Suppressor macrophage treated with lipopolysaccharide for 4 hours (primary cell): Measurements from ENCODE around the gene TRPC4AP.

Experiments used
- DNase-seq: peaks from one replicate; pipeline ENCODE4 v3.0.0-alpha.2; 2020

Gene TRPC4AP, protein sequence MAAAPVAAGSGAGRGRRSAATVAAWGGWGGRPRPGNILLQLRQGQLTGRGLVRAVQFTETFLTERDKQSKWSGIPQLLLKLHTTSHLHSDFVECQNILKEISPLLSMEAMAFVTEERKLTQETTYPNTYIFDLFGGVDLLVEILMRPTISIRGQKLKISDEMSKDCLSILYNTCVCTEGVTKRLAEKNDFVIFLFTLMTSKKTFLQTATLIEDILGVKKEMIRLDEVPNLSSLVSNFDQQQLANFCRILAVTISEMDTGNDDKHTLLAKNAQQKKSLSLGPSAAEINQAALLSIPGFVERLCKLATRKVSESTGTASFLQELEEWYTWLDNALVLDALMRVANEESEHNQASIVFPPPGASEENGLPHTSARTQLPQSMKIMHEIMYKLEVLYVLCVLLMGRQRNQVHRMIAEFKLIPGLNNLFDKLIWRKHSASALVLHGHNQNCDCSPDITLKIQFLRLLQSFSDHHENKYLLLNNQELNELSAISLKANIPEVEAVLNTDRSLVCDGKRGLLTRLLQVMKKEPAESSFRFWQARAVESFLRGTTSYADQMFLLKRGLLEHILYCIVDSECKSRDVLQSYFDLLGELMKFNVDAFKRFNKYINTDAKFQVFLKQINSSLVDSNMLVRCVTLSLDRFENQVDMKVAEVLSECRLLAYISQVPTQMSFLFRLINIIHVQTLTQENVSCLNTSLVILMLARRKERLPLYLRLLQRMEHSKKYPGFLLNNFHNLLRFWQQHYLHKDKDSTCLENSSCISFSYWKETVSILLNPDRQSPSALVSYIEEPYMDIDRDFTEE

DNA sequence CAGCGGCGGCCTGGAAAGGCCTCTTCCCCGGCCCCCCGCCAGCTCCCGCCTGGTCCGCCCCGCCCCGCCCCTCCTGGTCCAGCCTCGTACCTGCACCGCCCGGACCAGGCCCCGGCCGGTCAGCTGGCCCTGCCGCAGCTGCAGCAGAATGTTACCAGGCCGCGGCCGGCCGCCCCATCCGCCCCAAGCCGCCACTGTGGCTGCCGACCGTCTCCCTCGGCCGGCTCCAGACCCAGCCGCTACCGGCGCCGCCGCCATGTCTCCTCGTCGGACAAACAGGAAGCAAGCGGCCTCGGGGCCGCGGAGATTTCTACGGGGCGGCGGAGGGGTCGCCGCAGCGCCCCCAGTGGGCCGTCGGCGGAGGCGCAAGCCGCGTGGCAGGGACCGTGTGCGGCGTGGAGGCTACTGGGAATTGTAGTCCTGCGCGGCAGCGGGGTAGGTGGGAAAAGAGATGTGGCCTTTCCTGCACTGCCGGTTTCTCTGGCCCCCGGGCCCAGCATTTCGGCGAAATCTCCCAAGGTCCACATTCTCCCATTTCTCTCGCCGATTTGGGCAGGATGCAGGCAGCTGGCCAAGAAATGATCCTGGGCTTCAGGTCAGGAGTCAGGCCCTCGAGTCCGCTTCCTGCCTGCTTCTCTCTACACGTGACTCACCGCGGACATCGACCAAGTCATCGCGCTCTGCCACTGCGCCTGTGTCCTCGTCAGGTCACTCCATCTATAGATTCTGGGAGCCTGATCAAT, at the start of gene TRPC4AP:
Gene TRPC4AP, minus strand, starts transcription at position 284 of the 743 bp plus-strand sequence. Its CDS starts 26 bp downstream, at position 258.
- DNase-seq = peak; percentile 95

DNA sequence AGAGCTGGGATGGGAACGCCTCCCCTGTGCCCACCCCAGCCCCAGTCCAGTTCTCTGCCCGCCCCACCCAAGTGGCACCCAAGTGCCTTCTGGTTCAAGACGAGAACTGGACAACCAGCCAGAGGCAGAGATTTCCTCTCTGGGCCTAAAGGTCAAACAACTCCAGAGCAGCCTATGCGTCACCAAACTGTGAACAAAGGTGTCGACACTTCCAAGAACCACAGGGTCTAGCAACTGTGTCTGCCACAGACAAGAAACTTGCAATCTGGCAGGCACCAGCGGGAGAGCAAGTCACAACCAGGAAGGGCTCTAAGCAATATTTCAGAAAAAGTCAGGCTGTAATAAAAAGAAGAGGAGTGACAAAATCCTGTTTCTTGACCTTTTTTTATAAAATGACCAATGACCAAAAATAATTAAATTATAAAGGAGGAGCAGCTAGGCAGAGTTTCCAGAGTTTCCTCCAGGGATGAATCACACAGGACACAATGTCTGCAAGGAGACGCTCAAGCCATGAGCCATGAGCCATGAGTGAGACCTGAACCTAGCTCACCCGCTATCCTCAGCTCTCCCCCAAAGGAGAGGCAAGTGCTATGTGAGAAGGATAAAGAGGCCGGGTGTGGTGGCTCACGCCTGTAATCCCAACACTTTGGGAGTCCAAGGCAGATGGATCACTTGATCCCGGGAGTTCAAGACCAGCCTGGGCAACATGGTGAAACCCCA, 43.4 kb upstream of the TRPC4AP start:
- DNase-seq = peak; percentile 40

DNA sequence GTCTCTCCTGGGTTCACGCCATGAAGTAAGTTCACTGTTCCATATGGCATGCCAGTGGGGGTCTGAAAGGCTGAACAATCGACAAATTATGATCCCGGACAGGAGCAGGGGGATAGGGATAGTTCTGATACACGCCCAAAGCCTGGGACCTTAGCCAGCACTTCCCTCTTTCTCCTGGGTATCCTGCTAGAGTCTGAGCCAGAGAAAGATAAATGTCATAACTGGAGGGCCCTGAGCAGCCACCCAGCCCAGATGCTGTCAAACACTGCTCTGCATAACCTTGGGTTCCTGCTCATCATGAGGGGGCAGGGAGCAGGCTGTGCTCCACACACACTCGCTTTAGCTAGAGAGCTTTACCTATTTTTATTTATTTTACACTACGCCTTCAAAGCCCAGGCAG, 42.3 kb upstream of the TRPC4AP start:
- DNase-seq = no peak

DNA sequence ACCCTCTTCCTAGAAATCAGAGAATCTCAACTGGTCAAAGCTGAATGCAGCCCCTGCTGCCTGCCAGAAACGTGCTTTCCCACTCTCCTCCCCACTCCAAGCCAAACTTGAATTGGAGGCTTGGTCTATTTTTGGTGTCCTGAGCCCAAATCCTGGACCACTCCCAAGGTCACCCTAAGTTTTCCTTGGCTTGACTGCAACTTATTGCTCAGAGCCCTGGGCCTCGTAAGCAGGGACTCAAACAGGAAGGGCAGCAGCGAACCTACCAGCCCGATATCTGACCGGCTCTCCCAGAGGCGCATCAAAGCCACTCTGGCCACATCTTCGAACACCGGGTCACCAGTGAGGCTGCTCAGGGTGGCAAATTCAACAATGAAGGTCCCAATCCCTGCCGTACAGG, 41.9 kb upstream of the TRPC4AP start:
- DNase-seq = no peak

DNA sequence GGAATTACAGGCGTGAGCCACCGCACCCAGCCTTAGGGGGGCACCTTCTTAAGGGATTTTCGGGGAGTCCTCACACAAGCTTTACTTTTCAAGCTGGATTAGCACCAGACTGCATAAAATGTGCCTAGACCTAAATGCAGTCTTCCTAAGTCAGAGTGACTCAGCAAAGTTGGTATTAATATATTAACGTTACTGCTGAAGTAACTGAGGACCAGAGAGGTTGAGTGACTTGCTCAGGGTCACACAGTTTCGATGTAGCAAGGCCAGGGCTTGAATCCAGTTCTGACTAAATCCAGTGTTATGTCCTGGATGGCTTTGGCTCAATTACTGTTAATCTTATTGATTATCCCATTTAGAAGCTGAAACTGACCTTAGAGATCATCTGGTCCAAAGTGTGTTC, 41.1 kb upstream of the TRPC4AP start:
- no peak for DNase-seq

DNA sequence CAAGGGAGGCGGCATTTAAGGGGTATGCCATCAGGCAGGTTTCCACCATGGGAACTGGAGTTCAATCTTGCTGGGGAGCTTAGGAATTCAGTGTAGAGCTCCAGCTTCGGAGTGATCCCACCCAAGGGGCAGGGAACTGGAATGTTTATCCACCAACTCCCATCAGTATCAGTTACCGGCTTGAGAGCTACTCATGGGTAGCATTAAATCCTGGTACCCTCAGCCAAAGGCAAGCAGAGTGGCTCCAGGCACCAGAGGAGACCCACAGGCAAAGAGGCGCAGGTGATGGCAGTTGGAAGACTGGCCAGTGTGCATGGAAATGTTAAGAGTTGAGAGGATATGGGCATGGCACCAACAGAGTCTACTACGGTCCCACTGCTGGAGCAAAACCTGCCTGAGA, 40.4 kb upstream of the TRPC4AP start:
- DNase-seq = no peak

DNA sequence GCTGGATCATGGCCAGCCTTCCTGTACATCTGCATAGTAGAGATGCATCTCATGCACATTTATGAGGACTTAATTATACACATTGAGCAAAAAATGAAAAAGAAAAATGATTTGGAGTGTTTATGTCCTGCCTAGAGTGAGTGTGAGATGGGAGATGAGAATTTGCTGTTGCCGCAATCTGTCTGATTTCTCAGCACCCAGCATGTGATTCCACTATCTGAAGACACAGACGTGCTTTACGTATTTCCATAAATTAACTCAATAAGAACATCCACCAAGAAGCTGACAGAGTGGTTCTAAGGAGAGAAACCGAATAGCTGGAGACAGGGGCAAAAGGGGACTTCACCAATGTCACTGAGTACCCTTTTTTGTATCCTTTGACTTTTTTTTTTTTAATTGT, 39.3 kb upstream of the TRPC4AP start:
- DNase-seq = no peak

DNA sequence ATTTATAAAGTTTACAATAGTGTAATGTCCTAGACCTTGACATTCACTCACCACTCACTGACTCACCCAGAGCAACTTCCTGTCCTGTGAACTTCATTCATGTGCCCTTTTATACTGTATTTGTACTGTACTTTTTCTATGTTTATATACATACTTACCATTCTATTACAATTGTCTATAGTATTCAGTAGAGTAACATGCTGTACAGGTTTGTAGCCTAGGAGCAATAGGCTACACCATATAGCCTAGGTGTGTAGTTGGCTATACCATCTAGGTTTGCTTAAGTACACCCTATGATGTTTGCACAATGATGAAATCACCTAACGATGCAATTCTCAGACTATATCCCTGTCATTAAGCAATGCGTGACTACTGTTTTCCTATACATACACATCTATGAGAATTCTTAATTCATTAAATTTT, 37.1 kb upstream of the TRPC4AP start:
- DNase-seq = peak; percentile 62

DNA sequence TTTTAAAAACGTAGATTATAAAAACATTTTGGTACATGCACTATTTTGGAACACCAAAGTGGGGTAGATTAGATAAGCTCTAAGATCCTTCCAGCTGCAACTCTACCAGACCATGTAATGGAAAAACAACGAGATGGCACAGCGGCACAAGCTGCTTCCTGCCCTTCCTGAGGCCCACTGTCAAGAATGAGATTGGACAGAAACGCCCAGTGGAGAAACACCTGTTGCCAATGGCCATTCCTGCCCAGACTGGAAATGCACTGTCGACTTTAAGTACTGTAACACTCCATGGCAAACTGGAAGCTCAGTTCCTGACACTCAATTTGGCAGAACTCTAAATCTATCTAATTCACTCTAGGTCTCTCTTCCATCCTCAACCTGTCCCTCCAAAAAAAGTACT, 33.1 kb upstream of the TRPC4AP start:
- no peak for DNase-seq

DNA sequence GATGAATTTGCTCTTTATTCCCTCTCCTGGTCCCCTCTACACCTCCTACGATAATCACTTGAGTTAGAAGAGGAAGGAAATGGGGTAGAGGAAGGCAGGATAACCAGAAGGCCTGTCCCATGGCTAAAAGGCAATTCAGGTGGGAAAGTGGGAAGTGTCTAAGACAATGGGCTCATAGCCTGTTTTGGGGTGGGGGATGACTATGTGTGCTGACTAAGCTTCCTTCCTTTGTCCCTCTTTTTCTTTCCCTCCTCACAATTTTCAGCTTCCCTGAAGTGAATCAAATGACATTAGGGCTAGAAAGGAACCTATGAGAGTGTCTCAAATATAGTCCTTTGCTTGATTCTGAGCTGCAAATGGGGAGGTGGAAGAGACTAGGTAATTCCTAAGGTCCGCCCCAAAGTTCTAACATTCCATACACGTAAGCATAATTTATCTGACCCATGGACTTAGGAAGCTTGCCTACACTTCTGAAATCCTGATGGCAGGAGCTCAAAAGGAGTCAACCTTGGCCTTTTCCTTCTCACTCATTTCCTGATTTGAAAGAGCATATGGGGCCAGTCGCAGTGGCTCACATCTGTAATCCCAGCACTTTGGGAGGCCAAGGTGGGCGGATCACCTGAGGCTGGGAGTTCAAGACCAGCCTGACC, 30.3 kb upstream of the TRPC4AP start:
- no peak for DNase-seq

DNA sequence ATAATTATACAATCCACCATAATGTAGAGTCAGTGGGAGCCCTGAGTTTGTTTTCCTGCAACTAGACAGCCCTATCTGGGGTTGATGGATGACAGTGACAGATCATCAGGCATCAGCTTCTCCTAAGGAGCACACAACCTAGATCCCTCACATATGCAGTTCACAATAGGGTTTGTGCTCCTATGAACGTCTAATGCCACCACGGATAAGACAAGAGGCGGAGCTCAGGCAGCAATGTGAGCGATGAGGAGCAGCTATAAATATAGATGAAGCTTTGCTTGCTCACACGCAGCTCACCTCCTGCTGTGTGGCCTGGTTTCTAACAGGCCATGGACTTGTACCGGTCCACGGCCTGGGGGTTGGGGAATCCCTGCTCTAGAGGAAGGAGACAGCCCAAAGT, 28.6 kb upstream of the TRPC4AP start:
- no peak for DNase-seq

DNA sequence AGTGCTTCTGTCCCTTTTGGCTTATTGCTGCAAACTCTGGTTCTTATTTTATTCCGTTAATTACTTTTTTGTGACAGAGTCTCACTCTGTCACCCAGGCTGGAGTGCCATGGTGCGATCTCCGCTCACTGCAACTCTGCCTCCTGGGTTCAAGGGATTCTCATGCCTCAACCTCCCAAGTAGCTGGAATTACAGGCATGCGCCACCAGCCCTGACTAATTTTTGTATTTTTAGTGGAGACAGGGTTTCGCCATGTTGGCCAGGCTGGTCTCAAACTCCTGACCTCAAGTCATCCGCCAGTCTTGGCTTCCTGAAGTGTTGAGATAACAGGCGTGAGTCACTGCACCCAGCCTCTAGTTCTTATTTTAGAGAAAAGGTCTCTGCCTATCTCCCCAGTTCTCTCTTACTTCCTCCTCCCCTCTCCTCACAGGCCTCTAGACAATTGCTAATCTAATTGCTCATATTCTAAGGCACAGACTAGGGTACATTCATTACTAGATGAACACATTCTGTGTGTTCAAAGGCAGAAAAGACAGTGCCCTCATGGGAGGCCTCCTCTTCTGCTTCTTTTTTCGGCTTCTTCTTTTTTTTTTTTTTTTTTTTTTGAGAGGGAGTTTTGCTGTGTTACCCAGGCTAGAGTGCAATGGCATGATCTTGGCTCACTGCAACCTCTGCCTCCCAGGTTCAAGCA, 27.6 kb upstream of the TRPC4AP start:
- peak; percentile 87 for DNase-seq

DNA sequence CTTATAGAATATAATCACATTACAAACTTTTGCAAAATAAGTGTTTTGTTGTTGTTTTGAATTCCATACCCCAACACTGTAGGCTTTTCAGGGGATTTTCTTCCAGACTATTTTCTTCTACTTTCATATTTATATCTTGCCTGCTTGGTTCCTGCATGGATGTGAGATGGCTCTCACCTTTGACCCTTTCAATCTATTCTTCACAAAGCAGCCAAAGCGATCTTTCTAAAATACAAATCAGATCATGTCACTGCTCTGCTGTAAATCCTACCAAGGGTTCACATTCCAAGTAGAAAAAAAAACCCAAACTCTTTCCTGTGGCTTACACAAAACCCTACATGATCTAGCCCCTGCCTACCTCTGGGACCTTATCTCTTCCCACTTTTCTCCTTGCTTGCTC, 25.0 kb upstream of the TRPC4AP start:
- no peak for DNase-seq

DNA sequence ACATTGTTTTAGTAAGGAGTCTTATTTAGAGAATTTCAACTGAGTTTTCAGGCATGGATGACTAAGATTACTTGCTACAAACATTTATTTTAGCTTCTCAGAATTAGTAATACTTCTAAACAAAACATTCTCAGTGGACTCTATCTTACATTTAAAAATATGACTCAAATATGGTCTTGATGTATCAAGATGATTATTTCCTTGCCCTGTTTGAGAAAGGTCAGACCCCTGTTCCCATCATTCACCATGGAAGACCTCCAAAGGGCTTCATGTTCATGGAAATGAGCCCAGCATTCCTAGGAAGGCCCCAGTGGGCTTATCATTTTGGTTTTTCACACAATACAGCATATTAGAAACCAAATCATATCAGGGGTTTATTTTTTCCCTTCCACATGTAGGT, 24.6 kb upstream of the TRPC4AP start:
- DNase-seq = no peak

DNA sequence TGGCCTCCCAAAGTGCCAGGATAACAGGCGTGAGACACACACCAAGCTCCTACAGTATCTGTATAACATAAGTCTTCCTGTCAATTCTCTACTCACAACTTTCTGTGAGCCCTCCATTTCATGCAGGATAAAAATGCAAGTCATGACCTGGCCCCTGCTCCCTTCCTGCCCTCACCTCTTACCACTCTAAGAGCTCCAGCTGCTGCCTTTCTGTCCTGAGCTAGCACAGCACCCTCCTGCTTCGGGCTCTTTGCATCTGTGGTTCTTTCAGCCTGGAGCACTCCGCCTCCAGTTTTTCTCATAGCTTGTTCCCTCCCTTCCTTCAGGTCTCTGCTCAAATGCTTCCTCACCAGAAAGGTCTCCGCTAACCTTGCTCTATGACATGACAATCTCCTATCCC, 23.7 kb upstream of the TRPC4AP start:
- DNase-seq = no peak

DNA sequence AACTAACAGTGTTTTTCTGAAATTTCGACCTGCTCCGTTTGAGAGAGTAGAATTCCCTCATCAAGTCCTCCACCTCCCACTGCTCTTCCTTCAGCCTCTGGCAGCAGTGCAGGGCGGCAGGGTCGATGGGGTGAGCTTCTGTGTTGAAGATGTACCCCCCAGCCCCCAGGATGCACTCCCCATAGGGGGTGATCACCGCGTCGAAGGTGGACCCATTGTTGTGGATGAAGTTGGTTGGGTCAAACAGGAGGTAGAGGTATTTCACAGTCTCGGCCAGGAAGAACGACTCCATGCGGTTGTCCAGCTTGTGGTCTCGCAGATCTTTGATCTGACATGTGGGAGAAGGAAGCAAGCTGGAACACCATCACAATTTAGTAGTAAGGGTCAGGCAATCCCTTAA, 23.0 kb upstream of the TRPC4AP start:
- no peak for DNase-seq

DNA sequence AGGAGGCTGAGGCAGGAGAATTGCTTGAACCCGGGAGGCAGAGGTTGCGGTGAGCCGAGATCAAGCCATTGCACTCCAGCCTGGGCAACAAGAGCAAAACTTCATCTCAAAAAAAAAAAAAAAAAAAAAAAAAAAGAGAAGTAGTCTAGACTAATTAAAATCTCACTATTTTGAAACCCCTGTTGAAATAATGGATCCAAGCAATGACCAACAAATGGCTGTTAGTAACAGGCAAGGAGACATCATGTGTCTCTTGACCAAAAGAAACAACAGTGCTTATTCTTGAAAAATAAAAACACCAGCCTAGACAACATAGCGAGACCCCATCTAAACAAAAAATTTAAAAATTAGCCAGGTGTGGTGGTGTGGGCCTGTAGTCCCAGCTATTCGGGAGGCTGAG, 19.7 kb upstream of the TRPC4AP start:
- DNase-seq = peak; percentile 40

DNA sequence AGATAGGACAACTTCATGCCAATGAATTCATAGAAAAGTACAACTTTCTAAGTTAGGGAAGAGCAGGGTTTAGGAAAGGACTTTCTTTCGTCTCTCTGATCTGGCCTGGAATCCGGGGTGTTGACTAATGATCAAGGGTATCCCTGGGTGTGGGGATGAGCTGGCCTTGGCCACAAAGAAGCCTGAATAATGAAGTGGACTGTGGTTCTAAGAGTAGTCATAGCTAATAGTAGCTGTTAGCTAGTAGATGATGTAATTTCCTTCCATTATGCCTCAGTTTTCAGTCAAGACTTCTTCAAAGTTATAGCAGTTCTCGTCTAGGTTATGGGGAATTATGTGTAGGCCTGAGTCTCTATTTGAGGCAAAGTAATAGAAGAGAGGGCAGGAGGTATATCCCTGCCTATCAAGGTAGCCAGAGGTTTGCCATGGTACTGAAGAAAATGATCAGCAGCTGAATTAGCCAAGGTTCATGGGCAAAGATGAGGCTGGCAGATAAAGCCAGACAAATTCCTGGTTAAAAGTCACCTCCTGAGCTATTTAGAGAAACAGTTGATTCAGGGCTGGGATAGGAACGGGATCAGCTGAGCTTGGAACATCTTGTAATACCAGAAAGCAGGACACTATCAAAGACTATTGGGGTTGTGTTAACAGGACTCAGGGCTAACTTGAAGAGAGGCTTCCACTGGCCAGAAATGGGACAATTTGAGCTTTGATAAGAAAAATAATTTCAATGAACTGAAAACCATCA, 18.7 kb upstream of the TRPC4AP start:
- peak; percentile 84 for DNase-seq

DNA sequence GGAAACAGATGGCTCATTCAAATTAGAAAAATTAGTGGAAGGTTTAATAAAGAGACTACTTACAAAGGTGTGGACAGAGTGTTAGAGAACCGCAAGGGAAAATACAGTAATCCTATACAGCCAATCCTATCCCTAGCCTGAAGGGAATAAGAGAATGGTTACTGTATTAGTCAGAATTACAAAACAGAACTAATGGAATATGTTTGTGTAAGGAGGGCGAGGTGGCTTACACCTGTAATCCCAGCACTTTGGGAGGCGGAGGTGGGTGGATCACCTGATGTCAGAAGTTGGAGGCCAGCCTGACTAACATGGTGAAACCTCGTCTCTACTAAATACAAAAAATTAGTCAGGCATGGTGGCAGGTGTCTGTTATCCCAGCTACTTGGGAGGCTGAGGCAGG, 16.3 kb upstream of the TRPC4AP start:
- no peak for DNase-seq

DNA sequence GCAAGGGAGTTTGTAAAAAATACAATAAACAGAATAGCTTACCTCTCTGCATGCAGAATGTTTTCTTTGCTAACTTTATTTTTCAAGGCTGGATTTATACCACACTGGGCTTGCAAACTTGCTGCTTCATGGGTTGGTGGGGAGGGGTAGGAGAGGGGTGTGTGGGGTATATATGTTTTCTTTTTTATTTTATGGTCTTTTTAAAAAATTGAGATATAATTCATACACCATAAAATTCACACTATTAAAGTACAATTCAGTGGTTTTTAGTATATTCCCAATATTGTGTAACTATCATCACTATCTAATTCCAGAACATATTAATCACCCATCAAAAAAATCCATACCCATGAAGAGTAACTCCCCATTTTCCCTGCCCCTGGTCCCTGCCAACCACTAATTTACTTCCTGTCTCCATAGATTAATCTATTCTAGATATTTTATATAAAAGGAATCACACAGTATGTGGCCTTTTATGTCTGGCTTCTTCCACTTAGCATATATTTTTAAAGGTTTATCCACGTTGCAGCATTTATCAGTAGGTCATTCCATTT, 14.3 kb upstream of the TRPC4AP start:
- no peak for DNase-seq
